ENCODE results near the gene SPATS2L.
"Not testable (repeated sequence)": the region's sequence is repeated elsewhere in the genome, so short reads cannot be mapped to it uniquely, and the experiment has no call there.

SPATS2L gene

GRCh38 chr2:200320991-200321390 is 14.5 kb downstream of the SPATS2L start:
- DNase-seq (ENCODE audit: low spot score): no peak

- no peak for DNase-seq (ENCODE audit: low spot score)
These were observed 15.5 kb downstream of the SPATS2L start for GRCh38 chr2:200321780-200322534.

DNA sequence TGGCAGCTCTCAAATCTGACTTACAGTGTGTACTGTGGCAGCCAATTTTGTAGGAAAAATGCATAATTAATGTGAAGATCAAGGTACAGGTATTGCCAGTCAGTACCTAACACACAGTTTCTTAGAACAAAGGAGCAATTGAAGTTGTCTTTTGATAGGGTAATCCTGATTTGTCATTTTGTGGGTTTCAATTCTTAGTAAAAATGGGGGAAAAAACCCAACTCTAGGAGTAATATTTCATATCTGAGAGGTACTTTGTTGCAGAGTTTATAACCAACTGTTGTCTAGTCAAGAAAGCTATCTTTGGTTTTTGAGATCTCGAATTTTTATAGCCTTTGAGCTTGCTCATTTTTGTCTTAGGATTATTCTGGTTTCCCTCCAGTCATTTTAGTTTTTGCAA is 16.1 kb downstream of the SPATS2L start:
- no peak for DNase-seq (ENCODE audit: low spot score)

GRCh38 chr2:200324362-200324761 is 17.9 kb downstream of the SPATS2L start:
- no peak for DNase-seq (ENCODE audit: low spot score)

GRCh38 chr2:200329384-200329783 is 22.9 kb downstream of the SPATS2L start:
- no peak for DNase-seq (ENCODE audit: low spot score)

GRCh38 chr2:200329798-200330197 is 23.3 kb downstream of the SPATS2L start:
- no peak for DNase-seq (ENCODE audit: low spot score)

DNA sequence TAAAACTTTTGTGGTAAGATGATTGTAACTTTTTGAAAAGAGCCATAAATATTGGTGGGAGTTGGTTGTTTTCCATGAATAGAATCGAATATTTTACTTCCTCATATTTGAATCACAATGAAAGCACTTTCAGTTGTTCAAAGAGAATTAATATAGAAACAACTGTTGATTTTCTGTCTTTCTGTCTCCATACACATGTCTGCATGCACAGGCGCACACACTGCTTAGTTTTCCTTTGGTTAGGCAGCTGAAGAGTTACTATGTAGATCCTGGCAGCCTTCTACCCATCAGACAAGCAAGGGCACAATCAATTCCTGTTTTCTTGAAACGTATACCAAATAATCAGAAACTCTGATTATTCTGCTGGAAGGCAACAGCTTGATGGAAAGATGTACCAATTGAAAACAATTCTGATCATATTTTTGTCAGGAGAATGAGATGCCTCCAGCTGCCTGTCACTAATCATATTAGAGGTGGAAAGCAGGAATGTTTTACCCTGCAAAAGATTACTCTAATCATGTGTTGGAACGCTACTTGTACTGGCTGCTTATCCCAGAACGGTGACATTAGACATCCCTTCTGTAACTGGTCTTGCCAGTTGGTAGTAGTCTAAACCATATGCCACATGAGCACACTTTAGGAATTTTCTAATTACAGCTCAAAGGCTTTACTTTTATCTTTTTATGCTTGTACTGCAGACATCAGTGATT is 24.0 kb downstream of the SPATS2L start:
- DNase-seq (ENCODE audit: low spot score): no peak

DNA sequence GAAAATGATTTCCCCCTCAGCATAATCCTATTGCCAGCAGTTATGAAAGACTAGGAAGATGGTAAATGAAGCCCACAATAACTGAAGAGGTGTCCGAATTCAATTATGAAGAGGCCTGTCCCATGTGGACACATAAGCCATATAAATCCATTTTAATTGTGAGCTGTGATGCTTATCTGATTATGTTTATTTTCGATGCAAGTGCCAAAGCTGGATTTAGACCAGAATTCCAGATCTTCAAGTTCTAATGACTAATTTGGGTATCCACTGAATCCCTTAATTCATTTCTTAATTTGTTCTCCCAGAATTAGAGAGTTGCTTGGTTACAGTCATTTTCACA is 24.5 kb downstream of the SPATS2L start:
- DNase-seq (ENCODE audit: low spot score): no peak

DNA sequence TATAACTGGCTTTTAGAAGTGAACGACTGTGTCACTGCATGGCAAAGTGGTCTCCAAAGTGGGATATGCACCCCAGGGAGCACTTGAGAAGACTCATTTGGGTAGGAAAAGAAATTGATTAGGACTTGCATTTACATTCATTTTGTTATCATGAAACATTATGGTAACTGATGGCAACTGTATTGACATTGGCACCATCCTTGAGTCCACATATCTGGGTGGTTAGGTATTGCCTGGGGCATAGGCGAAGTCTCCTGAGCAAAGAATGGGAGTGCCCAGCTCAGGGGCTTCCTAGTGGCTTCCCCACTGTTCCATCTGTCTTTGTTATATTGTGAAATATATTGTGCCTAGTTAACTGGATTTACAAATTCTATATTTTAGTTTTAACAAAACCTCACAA is 29.2 kb downstream of the SPATS2L start:
- no peak for DNase-seq (ENCODE audit: low spot score)

GRCh38 chr2:200336980-200337615 is 30.6 kb downstream of the SPATS2L start:
- no peak for DNase-seq (ENCODE audit: low spot score)

DNA sequence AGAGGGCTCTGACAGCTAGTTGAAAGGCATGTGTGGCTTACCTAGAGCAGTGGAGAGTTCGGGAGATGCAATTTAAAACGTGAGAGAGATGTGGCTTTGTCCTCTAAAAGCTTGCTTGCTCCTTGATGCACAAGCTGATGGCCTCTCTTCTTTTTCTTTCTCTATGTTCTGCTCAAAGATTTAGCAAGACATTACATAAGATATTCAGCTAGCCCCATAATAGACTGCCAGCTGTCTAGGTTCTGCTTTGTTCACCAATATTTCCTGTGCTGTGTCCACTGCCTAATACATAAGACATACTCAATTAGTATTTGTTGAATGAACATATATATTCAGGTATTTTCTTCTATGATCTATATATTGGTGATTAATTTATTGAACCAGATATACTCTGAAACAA is 31.1 kb downstream of the SPATS2L start:
- DNase-seq (ENCODE audit: low spot score): no peak

GRCh38 chr2:200338692-200339091 is 32.2 kb downstream of the SPATS2L start:
- no peak for DNase-seq (ENCODE audit: low spot score)

DNA sequence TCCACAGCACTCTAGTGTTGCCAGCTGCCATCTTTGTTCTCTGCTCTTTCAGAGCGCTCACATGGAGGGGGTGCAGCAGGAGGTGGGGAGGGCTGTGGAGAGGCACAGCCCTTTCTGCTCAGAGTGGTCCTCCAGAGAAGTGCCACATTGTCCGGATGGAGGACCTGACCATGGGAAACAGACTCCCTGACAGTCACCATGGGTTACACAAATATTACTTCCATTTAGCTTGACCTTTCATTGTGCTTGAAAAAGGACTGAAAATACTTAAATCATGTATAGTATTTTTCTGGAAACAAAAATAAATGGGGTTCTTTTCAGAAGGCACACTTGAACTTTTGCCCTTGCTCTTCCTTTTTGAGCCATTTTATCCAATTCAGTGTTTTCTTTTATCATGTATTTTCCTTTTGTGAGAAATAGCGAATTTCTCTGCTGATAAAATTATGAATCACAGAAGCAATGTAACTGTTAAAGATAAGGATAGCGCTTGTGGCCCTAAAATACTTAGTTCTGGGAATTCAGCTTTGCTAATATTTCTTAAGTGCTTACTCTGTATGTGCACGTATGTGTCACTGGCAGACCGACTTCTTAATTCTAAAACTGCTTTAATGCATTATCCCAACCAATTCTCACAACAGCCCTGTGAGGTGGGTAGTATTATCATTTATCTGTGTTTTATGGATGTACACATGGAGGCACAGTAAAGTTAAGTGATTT is 34.2 kb downstream of the SPATS2L start:
- no peak for DNase-seq (ENCODE audit: low spot score)

DNA sequence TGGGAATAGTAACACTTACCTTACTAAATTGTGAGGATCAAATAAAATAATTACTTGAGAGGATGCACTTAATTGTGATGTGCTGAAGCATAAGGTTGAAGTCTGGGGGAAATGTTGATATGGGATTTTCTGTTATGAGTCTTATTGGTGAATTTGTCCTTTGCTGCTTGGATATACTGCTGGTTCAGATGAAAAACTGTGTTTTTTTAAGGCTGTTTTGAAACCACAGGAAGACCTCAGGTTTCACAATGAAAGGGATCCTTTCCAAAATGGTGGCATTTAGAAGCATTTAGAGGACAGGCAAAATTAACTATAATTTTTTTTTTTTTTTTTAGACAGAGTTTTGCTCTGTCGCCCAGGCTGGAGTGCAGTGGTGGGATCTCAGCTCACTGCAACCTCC is 34.9 kb downstream of the SPATS2L start:
- DNase-seq (ENCODE audit: low spot score): no peak

DNA sequence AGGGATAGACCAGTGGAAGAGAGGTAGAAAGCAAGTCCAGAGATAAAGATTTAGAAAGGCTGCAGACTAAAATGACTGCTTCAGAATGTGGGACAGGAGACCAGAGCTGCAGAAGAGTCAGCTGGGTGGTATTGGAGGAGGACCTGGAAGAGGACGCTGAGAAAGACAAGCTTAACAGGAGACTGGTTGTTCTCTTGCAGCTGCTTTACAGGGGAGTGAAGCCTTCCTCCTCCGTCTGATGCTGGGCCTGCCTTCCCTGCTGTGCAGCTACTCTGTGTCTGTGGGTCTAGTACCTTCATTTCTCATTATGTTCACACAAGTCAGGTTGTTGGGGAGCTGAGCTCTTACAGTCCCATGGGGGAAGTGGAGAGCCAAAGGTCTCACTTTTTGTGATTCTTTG is 35.7 kb downstream of the SPATS2L start:
- no peak for DNase-seq (ENCODE audit: low spot score)

DNA sequence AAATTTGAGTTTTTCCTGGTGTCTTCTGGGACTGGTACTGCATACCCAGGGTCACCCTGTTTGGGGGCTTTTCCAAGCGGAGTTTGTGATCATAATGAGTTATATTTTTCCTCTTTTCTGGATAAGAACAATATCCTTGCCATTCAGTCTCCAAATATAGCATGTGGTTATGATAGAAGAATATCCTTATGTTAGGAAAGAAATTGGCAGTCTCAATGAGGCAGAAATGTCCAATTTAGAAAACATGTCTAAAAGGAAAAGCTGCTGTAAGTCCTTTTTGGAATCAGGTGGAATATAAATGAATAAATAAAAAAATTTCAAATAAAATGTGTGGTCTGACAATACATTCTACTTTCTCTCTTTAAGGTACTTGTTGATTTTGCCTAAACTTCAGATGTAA is 36.2 kb downstream of the SPATS2L start:
- no peak for DNase-seq (ENCODE audit: low spot score)

GRCh38 chr2:200344202-200344601 is 37.7 kb downstream of the SPATS2L start:
- not testable (repeated sequence) for DNase-seq (ENCODE audit: low spot score)

DNA sequence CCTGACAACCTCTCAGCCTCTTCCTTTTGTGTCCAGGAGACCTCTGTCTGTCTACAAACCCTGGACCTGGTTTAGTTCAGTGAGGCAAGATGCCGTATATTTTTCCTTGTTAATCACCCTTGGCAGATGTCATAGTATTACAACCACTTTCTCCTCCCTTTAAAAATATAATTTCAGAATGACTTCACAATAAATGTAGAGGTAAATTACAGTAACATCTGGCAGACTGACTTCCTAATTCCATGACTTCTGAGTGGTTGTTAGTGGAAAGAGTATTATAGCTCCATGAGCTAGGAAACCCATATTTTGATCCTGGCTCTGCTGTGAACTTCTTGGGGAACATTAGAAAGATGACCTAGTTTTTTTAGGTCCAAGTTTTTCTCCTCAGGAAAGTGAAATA is 39.5 kb downstream of the SPATS2L start:
- DNase-seq (ENCODE audit: low spot score): no peak

DNA sequence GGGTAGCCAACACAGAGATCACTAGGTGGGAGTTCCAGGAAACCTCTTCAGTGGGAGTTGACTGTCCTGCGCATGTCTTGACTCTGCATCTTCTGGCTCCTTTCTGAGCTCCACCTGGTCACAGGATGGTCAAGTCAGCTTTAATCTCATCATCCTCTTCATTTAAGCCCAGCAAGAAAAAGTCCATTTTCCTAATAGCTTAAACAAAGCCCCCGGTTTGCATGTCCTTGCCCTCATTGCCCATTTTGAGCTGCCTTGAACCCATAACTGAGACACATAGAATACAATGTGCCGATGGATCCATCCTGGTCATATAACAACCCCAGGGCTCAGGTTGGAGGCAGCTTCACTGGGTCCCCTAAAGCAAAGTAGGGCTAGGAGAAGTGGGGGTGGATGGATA is 40.8 kb downstream of the SPATS2L start:
- no peak for DNase-seq (ENCODE audit: low spot score)

GRCh38 chr2:200348897-200349563 is 42.5 kb downstream of the SPATS2L start:
- no peak for DNase-seq (ENCODE audit: low spot score)

- DNase-seq (ENCODE audit: low spot score): no peak
These were observed 43.4 kb downstream of the SPATS2L start for GRCh38 chr2:200349868-200350267.

DNA sequence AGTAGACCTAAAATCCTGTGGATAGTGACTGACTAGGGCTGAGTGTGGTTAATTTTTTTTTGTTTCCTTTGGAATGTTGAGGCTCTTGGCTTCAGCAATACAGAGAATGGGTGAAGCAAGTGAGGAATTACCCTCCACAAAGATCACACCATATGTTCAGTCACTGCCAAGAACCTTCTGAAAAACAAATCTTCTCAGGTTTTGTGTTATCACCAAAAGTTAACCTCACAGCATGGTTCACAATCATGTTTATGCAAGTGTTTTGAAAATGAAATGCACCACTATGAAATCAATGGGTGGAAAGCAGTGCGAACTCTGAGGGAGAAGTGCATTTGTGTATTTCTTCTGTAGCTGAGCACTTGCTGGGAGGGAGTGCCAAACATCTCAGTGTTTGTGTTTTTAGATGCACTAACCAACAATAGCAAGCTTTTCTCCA is 44.4 kb downstream of the SPATS2L start:
- DNase-seq (ENCODE audit: low spot score): no peak

Measured in germinal center (tissue), 1 donor.